Right lobe of liver (tissue), 4 donors: ENCODE data around the gene GPI.

Experiments used
- POLR2A ChIP-seq: fragments of 450-650 bp; IDR thresholded peaks from one replicate; pipeline ENCODE4 v1.6.1; 2017; ENCODE audit warnings: antibody characterized with exemption, mild to moderate bottlenecking
- TF ChIP-seq, protein P1 (sequence below), 4 donors: fragments of 200-600 bp in 3 of 4; fragments of 450-650 bp in 1 of 4; IDR thresholded peaks; one replicate each; pipeline versions ENCODE4 v1.5.1 to v1.8.0; 2016 to 2022; ENCODE audit warnings: antibody characterized with exemption in 4 of 4, mild to moderate bottlenecking in 2 of 4
- donor health status: DM: no; HTN: no; CAD: no.
- donor health status: DM: no; HTN: no; CAD: no.
- donor health status: DM: no; HTN: yes; CAD: no.

DNA sequence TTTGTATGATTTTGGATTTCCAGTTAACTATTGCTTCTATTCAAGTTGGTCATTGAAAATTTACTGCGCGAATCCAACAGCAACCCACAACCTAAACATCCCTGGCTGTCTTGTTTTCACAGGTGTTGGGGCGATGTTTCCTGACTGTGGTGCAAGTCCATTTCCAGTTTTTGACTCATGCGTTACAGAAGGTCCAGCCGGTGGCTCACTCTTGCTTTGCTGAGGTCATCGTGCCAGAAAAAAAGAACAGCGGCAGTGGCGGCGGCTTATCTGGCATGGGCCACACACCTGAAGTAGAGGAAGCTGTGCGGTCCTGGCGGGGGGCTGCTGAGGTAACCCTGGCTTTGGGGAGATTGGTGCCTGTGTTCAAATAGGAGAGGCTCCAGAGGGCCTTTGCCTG lies 45.2 kb upstream of the GPI start:
- TF ChIP-seq, protein P1, sequence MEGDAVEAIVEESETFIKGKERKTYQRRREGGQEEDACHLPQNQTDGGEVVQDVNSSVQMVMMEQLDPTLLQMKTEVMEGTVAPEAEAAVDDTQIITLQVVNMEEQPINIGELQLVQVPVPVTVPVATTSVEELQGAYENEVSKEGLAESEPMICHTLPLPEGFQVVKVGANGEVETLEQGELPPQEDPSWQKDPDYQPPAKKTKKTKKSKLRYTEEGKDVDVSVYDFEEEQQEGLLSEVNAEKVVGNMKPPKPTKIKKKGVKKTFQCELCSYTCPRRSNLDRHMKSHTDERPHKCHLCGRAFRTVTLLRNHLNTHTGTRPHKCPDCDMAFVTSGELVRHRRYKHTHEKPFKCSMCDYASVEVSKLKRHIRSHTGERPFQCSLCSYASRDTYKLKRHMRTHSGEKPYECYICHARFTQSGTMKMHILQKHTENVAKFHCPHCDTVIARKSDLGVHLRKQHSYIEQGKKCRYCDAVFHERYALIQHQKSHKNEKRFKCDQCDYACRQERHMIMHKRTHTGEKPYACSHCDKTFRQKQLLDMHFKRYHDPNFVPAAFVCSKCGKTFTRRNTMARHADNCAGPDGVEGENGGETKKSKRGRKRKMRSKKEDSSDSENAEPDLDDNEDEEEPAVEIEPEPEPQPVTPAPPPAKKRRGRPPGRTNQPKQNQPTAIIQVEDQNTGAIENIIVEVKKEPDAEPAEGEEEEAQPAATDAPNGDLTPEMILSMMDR (IDR thresholded peaks at IDR 0.05): no peak
- no peak for TF ChIP-seq POLR2A
